Heart left ventricle (tissue), 13 donors: ENCODE measurements around the gene UBXN1.

Experiments
- CTCF ChIP-seq, 12 donors: fragments of 200-600 bp; sonication (generic) in 4 of 12; IDR thresholded peaks; one replicate each; pipeline versions ENCODE4 v1.5.0 to v1.8.0; 2018 to 2022; ENCODE audit warnings: antibody characterized with exemption in 12 of 12, mild to moderate bottlenecking in 5 of 12
- POLR2A ChIP-seq, 2 donors: fragments of 450-650 bp; IDR thresholded peaks; one replicate each; pipeline ENCODE4 v1.6.1; 2017; ENCODE audit warnings: antibody characterized with exemption in 2 of 2, mild to moderate bottlenecking in 2 of 2, moderate library complexity in 2 of 2
- donor health status: ischemic (EF 13 %, LVEDD 7.1; RV severe dilation, severe dysfunction).
- donor health status: DM: no; HTN: yes; CAD: no.
- donor health status: DM: no; HTN: no; CAD: no.
- donor health status: ischemic (EF 25% LVEDD 6.9; RV normal size, moderate dysfunction).
- donor health status: ischemic (EF 25% LVEDD 5.7; RV mildly dilated, moderate dysfunction).
- donor health status: ischemic (EF 35%, LVEDD 5.7; RV mildly dilated, moderate dysfunction).
- donor health status: nonischemic (EF 11% LVEDD 7.7; RV severe dilation, severe dysfunction).
- donor health status: DM: yes; HTN: yes; CAD: no.
- donor health status: PGD.
- donor health status: ischemic (EF 29% LVEDD 5.4; RV normal size, mild dysfunction).
- donor health status: nonischemic (EF 23%, LVEDD 6.1; RV moderate dilation, normal function).

- TF ChIP-seq CTCF (IDR thresholded peaks at IDR 0.05) = no peak
- no peak for TF ChIP-seq POLR2A (IDR thresholded peaks at IDR 0.05)
Measured at GRCh38 chr11:62710001-62710345, 31.1 kb upstream of the UBXN1 start.
